SK-N-MC (cell line): ENCODE results near the gene ZNF575.

Experiments
- EZH2 ChIP-seq: fragments of 200-600 bp; sonication (generic); IDR thresholded peaks from one replicate; pipeline ENCODE4 v1.6.1; 2017; ENCODE audit warnings: antibody characterized with exemption
- FOXP2 ChIP-seq: optimal IDR thresholded peaks from 2 replicates; pipeline ENCODE3; 2011; ENCODE audit warnings: mild to moderate bottlenecking, moderate library complexity; ENCODE audit not compliant: insufficient read depth; ENCODE audit errors: extremely low read length, control extremely low read depth
- POLR2AphosphoS5 ChIP-seq: IDR thresholded peaks from 2 replicates; pipeline ENCODE4 v1.6.1; 2012; ENCODE audit warnings: mild to moderate bottlenecking, low read depth, low read length, borderline replicate concordance

DNA sequence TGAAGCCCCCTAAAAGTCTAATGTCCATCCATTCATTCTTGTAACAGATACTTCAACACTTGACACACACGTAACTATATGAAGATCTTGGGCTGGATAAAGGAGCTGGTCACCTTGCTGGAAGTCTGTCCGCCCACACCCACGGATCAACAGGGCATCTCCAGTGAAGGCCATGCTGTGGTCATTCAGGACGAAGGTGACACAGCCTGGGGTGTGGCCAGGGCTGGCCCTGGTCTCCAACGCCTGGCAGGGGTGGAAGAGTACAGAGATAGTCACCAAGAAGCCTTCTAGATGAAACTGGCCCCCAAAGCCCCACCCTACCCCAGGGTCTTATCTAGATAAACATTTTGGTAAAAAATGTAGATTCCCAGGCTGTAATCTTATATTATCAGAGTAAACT is 21.7 kb upstream of the ZNF575 start:
- no peak for TF ChIP-seq POLR2AphosphoS5
- TF ChIP-seq EZH2 = no peak
- TF ChIP-seq FOXP2 = no peak
